GM19438 (cell line): ENCODE data around the gene ITCH.
"Not testable (repeated sequence)": the region's sequence is repeated elsewhere in the genome, so short reads cannot be mapped to it uniquely, and the experiment has no call there.

Experiments
- ATAC-seq: cut with Tn5 transposase; IDR thresholded peaks from one replicate; pipeline ENCODE4 v1.9.1; 2021; ENCODE audit warnings: low read depth; ENCODE audit not compliant: unreplicated experiment

The ITCH gene

DNA sequence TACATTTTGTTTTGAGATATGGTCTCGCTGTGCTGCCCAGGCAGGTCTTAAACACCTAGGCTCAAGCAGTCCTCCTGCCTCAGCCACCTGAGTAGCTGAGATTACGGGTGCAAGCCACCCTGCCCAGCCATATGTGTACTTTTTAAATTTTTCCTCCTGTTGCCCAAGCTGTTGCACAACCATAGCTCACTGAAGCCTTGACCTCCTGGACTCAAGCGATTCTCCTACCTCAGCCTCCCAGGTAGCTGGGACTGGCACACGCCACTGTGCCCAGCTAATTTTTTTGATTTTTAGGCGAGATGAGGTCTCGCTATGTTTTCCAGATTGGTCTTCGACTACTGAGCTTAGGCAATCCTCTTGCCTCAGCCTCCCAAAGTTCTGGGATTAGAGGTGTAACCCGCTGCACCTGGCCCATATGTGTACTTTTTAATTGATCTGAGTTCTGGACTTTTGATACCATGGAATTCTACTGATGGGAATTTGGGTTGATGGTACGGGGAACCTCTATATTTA is 44.9 kb downstream of the ITCH start:
- no peak for ATAC-seq

DNA sequence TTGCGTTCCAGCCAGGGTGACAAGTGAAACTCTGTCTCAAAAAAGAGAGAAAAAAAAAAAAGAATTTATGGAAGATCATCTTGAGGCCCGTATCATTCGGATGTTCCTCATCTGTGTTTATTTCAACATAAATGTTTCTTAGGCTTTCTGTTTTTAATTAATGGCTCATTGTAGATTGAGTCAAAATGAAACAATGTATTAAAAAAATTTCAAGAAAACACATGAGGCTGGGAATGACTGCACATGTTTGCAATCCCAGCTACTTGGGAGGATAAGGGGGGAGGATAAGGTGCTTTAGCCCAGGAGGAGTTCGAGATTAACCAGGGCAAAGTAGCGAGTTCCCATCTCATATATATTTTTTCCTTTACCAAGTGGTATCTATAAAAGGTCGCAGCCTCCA is 47.3 kb downstream of the ITCH start:
- no peak for ATAC-seq

DNA sequence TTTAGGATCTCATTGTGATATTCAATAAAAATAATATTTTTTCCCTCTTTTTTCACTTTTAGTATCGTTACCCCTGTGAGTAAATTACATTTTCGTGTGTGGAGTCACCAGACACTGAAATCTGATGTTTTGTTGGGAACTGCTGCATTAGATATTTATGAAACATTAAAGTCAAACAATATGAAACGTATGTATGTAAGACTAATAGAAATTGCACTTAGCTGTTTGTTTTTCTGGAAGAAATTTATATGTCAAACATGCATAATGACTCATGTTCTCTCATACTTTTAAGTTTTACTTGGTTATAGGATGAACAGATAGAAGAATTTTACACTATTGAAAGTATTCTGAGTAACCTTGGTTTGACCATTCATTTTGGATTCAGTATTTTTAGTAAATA is 49.4 kb downstream of the ITCH start:
- no peak for ATAC-seq

DNA sequence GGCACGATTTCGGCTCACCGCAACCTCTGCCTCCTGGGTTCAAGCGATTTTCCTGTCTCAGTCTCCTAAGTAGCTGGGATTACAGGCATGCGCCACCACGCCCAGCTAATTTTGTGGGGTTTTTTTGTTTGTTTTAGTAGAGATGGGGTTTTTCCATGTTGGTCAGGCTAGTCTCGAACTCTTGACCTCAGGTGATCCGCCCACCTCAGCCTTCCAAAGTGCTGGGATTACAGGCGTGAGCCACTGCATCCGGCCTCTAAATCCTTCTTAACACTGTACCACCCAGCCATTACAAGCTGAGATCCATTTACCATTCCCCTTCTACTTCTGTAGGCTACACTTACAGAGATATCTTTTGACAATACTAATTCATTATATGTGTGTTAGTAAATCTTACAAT is 51.5 kb downstream of the ITCH start:
- ATAC-seq = not testable (repeated sequence)

DNA sequence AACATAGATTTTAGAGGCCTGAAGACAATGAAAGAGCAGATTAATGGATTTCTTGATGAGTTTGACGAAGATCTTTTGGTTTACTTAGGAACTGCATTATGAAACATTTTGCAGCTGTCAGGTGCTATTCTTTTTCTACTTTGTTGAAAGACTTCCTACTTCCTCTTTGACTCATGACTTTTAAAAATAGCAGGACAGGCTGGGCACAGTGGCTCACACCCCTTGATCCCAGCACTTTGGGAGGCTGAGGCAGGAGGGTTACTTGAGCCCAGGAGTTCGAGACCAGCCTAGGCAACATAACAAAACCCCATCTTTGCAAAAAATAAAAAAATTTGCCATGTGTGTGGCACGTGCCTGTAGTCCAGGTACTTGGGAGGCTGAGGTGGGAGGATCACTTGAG is 52.0 kb downstream of the ITCH start:
- ATAC-seq = no peak

DNA sequence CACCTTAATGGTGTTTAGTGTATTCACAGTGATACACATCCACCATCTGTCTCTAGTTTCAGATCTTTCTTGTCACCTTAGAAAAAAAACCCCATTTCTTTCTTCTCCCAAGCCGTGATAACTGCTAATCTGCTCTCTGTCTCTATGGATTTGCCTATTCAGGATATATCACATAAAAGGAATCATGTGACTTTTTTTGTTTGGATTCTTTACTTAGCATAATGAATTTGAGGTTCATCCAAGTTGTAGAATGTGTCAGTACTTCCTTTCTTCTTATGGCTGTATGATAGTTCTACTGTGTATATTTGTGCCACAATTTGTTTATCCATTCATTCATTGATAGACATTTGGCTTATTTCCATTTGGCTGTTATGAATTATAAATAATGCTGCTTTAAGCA is 57.1 kb downstream of the ITCH start:
- no peak for ATAC-seq

DNA sequence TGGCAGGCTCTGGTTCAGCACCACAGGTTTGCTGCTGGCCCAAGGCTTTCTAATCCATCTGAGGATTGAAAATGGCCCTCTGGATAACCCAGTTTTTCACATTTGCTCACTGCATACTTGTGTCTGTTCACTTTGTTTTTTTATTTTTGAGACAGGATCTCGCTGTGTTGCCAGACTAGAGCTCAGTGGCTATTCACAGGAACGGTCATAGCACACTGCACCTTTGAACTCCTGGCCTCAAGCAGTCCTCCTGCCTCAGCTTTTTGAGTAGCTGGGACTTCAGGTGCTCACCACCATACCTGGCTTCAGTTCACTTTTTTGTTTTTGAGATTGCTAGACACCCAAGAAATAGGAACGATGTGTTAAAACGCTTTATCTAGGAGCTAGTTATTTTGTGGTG is 57.9 kb downstream of the ITCH start:
- ATAC-seq = no peak

DNA sequence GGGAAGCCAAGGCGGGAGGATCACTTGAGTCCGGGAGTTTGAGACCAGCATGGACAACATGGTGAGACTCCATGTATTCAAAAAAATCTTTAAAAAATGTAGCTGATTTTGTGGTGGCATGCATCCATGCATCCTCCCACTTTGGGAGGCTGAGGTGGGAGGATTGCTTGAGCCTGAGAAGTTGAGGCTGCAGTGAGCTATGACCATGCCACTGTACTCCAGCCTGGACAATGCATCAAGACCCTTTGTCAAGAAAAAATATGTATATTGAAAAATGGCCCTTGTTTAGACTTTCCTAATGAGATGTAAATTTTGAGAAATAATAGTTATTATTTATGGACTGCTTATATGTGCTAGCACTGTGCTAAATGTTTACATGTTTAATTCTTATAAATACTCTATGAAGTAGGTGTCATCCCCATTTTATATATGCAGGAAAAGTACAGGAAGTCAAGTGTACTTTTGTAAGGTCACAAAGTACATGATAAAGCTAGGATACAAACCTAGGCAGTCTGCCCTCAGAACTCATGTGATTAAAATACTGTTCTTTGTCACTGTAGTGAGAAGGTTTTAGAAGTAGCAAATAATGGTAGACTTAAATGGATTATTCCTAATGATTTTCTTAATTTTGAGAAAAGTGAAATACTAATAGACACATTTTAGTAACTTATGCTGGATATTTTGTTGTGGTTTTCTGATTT is 58.8 kb downstream of the ITCH start:
- ATAC-seq = no peak

DNA sequence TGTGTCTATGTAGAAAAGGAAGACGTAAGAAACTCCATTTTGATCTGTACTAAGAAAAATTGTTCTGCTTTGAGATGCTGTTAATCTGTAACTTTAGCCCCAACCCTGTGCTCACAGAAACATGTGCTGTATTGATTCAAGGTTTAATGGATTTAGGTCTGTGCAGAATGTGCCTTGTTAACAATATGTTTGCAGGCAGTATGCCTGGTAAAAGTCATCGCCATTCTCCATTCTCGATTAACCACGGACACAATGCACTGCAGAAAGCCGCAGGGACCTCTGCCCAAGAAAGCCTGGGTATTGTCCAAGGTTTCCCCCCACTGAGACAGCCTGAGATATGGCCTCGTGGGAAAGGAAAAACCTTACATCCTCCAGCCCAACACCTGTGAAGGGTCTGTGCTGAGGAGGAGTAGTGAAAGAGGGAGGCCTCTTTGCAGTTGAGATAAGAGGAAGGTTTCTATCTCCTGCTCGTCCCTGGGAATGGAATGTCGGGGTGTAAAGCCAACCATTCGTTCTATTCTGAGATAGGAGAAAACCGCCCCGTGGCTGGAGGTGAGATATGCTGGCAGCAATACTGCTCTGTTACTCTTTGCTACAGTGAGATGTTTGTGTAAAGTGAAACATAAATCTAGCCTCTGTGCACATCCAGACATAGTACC is 62.1 kb downstream of the ITCH start:
- ATAC-seq = not testable (repeated sequence)

DNA sequence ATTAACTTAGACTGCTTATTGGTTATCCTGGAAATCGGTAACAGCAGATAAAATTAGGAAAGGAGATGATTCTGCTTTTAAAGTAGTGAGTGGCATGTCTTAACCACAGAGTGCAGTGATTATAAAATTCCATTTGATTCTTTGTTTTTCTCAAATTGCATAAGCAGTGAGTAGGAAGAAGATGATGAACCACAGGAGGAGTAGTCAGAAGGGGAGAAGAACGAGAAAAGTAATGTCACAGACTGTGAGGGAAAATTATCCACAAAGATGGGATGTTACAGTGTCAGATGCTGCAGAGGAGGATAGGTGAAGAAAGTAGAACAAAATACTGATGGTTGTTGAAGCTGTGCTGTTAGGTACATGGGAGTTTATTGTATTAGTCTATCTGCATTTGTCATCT is 63.0 kb downstream of the ITCH start:
- no peak for ATAC-seq

DNA sequence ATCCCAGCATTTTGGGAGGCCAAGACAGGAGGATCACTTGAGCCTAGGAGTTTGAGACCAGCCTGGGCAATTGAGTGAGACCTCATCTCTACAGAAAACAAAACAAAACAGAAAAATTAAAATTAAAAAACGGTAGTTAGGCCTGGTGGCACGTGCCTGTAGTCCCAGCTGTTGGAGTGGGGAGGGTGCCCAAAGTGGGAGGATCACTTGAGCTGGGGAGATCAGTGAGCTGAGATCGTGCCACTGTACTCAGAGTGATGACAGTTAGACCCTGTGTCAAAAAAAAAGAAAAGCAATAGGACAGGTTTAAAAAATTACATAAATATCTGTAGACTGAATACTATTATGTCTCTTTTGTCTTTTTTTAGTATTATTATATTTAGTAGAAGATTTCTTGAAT is 64.3 kb downstream of the ITCH start:
- no peak for ATAC-seq

DNA sequence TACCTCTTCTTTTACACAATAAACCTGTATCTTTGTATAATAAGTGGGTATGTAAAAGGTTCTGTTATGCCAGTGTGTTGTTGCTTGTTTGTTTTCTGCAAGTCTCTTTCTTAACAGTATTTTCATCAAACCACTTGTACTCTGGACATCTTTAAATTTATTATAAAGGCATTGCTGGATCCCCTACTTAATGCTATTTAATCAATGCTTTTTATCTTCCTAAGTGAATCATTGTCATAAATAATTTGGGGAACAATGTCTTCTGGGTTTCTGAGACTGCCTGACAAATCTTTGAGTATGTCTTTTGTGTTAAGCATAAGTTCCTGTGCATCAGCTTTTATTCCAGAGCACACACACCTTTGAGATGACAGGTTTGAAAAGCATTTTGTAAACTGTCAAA is 64.7 kb downstream of the ITCH start:
- ATAC-seq = no peak

DNA sequence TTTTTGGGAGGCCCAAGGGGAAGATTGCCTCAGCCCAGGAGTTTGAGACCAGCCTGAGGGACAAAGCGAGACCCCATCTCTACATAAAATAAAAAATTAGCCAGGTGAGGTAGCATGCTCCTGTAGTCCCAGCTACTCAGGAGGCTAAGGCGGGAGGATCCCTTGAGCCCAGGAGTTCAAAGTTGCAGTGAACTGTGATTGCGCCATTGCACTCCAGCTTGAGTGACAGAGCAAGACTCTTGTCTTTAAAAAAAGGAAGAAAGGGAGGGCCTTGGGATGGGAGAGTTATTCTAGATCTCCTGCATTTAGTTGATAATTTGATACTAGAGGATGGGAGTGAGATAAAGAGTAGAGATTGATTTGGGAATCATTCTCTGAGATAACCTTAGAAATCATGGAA is 68.1 kb downstream of the ITCH start:
- ATAC-seq = no peak

DNA sequence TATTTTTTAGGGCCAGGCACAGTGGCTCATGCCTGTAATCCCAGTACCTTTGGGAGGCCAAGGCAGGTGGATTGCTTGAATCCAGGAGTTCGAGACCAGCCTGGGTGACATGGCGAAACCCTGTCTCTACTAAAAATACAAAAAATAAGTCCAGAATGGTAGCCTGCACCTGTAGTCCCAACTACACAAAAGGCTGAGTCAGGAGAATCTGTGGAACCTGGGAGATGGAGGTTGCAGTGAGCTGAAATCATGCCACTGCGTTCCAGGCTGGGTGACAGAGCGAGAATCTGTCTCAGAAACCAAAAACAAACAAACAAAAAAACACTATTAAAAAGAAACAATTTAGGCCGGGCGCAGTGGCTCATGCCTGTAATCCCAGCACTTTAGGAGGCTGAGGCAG is 69.6 kb downstream of the ITCH start:
- ATAC-seq = not testable (repeated sequence)

DNA sequence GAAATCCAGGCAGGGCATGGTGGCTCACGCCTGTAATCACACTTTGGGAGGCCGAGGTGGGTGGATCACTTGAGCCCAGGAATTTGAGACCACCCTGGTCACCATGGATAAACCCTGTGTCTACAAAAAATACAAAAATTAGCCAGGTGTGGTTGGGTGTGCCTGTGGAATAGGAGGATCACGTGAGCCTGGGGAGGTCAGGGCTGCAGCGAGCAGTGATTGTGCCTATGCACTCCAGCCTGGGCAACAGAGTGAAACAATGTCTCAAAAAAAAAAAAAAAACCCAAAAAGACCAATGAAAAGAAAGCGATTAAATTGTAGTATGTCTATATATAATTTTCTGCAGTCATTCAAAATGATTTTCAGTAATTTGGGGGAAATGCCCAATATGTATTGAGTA is 70.3 kb downstream of the ITCH start:
- no peak for ATAC-seq

DNA sequence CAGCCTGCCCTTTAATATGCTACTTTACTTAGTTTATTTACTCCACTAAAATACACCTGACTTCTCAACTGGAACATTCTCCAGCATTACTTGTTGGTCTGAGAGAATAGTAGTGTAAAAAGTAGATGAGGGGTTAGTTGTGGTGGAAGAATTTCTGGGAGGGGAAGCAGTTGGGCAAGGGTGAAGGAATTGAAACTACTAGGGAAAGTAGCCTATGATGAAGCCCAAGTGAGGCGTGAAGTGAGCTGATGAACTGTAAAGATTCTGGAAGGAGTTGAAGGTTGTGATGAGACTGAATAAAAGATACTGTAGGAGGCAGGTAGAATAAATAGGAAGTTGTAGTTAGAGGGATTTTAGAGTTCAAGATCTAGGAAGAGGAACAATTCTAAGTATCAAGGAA is 72.5 kb downstream of the ITCH start:
- ATAC-seq = no peak

DNA sequence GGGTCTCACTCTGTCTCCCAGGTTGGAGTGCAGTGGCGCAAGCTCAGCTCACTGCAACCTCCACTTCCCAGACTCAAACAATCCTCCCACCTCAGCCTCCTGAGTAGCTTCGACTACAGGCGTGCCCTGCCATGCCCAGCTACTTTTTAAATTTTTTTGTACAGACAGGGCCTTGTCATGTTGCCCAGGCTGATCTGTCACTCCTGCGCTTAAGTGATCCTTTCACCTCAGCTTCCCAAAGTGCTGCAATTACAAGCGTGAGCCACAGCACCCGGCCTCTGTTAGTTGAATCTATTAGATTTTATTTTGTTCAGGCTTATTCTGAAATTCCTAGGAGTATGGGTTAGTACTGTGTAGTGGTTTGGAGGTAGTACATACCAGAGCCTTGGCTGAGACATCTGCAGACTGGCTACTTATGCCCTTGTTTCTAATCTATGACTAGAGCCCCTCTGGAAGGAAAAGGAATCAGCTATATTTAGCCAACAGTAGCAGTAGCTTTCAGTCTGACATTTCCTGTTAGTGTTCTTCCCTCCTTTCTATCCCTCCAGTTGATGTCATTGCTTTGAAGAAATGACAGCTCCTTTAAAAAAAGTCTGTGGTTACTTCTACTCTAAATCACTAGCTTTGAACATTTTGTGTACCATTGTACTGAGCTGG is 74.4 kb downstream of the ITCH start:
- no peak for ATAC-seq

DNA sequence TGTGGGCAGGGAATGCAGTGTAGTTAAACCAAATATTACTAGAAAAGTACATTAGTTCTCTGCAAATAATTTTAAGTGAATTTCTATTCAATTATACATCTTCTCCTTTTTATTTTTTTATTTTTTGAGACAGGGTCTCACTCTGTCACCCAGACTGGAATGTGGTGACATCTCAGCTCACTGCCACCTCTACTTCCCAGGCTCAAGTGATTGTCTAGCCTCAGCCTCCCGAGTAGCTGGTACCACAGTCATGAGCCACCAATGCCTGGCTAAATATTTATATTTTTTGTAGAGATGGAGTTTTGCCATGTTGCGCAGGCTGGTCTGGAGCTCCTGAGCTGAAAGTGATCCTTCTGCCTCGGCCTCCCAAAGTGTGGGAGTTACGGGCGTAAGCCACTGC is 76.1 kb downstream of the ITCH start:
- ATAC-seq = no peak

DNA sequence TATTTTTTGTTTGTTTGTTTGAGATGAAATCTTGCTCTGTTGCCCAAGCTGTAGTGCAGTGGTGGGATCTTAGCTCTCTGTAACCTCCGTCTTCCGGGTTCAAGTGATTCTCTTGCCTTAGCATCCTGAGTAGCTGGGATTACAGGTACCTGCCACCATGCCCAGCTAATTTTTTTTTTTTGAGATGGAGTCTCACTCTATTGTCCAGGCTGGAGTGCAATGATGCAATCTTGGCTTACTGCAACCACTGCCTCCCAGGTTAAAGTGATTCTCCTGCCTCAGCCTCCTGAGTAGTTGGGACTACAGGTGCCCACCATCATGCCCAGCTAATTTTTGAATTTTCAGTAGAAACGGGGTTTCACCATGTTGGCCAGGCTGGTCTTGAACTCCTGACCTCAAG is 78.3 kb downstream of the ITCH start:
- ATAC-seq = not testable (repeated sequence)

DNA sequence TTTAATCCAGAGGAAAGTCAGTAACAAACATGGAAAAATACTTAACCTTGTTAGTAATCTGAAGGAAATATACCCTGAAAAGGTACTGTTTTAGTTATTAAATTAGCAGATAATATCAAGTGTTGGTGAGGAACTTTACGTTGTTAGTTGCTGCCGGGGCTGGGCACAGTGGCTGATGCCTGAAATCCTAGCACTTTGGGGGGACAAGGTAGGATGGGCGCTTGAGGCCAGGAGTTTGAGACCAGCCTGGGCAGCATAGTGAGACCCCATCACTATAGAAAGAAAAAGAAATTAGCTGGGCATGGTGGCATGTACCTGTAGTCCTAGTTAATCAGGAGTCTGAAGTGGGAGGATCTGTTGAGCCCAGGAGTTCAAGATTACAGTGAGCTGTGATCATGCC is 80.5 kb downstream of the ITCH start:
- ATAC-seq = no peak

DNA sequence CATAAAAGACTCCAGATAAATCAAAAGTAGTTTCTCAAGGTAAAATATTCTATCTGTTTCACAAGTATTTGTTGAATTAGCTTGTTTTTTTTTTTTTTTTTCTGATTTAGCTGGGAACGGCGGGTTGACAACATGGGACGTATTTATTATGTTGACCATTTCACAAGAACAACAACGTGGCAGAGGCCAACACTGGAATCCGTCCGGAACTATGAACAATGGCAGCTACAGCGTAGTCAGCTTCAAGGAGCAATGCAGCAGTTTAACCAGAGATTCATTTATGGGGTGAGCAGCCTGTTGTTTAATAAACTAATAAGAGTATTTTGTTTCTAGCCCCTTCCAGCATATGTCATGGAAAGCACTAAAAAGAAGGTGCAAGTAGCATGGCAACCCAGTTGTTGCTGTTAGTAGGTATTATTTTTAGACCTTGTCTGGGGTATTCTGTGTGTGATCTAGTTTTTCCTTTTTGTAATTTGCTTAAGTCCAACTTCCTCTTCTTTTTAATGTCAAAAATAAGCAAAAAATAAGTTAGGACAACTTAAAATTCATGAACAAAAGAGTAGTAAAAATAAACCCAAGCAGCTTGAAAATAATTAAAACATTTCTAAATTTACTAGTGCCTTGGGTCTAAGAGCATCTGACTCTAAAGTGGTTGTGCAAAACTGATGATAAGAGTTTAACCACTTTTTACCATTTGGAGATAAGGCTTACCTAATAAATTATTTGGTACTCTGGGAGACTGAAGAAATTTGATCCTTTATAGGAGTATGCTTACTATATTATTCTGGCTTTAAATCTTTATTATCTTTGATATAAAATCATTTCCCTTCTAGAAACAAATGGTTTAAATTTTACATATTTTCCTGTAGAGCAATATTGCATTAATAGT is 82.3 kb downstream of the ITCH start:
- ATAC-seq = no peak
